GM12873 (cell line): Measurements from ENCODE around the gene VMO1.

Experiments used
- TF ChIP-seq, protein P1 (sequence below): IDR thresholded peaks from 2 replicates; pipeline ENCODE4 v1.5.1; 2012; ENCODE audit warnings: low read depth, mild to moderate bottlenecking, moderate library complexity, low read length, control low read depth; ENCODE audit not compliant: insufficient read depth; ENCODE audit errors: missing control alignments

The VMO1 gene

DNA sequence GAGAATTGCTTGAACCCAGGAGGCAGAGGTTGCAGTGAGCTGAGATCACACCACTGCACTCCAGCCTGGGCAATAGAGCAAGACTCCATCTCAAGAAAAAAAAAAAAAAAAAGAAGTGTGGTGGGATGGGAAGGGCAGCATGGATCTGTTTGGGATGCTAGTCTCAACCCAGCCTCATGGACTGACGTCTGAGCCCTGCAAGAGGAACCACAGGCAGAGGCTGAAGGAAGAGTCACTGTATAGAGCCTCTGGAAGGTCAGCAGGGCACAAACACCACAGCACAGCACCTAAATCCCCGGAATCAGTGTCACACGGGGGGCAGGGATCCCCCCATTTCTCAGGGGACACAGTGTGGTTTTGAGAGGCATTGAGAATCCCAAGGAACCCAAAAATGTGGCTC is 35.6 kb downstream of the VMO1 start:
- TF ChIP-seq, protein P1, sequence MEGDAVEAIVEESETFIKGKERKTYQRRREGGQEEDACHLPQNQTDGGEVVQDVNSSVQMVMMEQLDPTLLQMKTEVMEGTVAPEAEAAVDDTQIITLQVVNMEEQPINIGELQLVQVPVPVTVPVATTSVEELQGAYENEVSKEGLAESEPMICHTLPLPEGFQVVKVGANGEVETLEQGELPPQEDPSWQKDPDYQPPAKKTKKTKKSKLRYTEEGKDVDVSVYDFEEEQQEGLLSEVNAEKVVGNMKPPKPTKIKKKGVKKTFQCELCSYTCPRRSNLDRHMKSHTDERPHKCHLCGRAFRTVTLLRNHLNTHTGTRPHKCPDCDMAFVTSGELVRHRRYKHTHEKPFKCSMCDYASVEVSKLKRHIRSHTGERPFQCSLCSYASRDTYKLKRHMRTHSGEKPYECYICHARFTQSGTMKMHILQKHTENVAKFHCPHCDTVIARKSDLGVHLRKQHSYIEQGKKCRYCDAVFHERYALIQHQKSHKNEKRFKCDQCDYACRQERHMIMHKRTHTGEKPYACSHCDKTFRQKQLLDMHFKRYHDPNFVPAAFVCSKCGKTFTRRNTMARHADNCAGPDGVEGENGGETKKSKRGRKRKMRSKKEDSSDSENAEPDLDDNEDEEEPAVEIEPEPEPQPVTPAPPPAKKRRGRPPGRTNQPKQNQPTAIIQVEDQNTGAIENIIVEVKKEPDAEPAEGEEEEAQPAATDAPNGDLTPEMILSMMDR, result no peak

- TF ChIP-seq, protein P1, result no peak
Measured at GRCh38 chr17:4748686-4749085, 37.5 kb downstream of the VMO1 start.

DNA sequence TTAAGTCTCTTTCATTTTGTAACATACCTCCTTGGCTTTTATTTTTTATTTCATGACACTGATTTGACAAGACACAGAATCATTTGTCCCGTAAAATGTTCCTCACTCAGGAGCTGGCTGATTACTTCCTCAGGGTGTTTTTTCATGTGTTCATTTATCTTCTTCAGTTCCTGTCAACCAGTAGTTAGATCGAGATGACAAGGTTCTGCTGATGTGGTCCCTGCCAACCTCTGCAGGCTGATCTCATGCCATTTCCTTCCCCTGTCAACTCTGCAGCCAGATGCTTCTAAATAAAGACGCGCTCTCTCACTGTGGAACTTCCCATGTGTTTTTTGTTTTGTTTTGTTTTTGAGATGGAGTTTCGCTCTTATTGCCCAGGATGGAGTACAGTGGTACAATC is 38.3 kb downstream of the VMO1 start:
- TF ChIP-seq, protein P1, result no peak

DNA sequence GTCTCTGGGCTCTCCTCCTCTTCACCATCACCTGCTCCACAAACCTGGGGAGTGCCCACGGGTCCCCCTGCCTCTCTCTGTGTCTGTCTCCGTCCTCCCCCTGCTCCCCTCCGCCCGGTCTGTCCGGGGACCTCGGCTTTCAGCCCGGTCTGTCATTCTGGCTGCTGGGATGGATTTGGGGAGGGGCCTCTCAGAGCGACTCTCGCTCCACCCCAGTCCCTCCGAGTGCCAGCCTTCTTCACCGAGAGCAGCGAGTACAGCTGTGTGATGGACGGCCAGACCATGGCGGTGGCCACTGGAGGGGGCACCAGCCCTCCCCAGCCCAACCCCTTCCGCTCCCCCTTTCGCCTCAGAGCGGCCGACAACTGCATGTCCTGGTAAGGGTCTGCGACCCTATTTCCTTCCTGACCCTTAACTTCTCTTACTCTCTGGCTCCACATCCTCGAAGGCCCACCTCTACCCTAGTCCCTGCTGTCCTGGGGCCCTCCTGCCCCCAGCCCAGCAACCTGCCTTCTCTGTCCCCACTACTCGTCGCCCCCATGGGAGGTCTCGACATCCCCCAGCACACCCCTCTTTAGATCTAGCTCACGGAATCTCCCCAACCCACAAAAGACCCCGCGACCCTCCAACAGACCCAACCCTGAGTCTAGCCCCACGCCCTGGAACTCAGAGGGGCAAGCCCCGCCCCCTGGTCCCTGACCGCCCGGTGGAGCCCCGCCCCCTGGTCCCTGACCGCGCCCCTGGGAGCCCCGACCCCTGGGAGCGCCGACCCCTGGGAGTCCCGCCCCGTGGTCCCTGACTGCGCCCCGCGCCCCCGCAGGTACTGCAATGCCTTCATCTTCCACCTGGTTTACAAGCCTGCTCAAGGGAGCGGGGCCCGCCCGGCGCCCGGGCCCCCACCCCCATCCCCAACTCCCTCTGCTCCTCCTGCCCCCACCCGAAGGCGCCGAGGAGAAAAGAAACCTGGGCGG is 40.9 kb downstream of the VMO1 start:
- TF ChIP-seq, protein P1, result no peak

DNA sequence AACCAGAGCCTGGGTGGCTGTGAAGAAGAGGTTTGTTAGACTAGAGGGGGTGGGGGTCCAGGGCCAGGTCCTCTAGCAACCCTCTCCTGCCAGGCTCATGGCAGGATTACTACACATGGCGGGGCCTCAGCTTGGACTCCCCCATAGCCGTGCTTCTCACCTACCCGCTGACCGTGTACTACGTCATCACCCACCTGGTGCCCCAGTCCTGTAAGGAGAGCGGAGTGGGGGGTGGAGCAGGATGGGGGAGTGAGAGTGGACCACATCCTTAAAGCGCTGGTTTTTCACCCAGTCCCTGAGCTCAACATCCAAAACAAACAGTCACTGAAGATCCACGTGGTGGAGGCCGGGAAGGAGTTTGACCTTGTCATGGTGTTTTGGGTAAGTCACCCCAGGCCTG is 42.3 kb downstream of the VMO1 start:
- TF ChIP-seq, protein P1, result no peak

- TF ChIP-seq, protein P1, result no peak
Measured at GRCh38 chr17:4743216-4743615, 42.9 kb downstream of the VMO1 start.

DNA sequence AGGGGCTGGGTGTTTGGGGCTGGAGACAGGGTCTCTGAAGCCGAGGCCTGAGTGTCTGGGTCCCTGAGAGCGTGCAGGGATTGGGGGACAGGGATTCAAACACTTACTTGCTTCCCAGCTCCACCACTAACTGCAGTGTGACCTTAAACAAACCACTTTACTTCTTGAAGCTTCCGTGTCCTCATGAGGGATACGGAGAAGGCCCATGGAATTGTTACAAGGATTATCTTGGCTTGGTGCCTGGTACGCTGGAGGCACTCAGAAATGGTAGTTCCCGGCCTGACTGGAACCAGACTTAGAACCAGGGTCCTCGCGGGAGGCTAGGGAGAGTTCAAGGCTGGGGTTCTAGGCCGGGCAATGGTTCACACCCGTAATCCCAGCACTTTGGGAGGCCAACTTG is 43.5 kb downstream of the VMO1 start:
- TF ChIP-seq, protein P1, result no peak
